ENCODE results near the gene APOBEC3F. TPM values are rescaled to one million over a fixed set of nuclear protein-coding genes. Genes with fewer than 3 reads are reported as not detected.

Gene APOBEC3F
- total RNA-seq, 1 experiment from 2014 or later, result 28.3 TPM

- H3K4me3 ChIP-seq, result 0 out of 2 replicates have a peak overlapping the region, but pooled peaks have one; percentile 1
- TF ChIP-seq, protein P1, sequence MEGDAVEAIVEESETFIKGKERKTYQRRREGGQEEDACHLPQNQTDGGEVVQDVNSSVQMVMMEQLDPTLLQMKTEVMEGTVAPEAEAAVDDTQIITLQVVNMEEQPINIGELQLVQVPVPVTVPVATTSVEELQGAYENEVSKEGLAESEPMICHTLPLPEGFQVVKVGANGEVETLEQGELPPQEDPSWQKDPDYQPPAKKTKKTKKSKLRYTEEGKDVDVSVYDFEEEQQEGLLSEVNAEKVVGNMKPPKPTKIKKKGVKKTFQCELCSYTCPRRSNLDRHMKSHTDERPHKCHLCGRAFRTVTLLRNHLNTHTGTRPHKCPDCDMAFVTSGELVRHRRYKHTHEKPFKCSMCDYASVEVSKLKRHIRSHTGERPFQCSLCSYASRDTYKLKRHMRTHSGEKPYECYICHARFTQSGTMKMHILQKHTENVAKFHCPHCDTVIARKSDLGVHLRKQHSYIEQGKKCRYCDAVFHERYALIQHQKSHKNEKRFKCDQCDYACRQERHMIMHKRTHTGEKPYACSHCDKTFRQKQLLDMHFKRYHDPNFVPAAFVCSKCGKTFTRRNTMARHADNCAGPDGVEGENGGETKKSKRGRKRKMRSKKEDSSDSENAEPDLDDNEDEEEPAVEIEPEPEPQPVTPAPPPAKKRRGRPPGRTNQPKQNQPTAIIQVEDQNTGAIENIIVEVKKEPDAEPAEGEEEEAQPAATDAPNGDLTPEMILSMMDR (conservative IDR thresholded peaks at IDR 0.05), result no peak
- TF ChIP-seq EZH2 (IDR thresholded peaks at IDR 0.05; ENCODE audit: low read depth), result no peak
- H3K27me3 ChIP-seq (ENCODE audit: insufficient read depth, low read depth), result no peaks in the 10 kb centered on the region
- H3K27ac ChIP-seq, result peak overlapping the region; percentile 60
- no peak for DNase-seq
- H3K9me3 ChIP-seq (ENCODE audit: insufficient read depth, low read depth), result no peaks in the 10 kb centered on the region
- H3K4me2 ChIP-seq, result peak overlapping the region; percentile 54
- peaks cover 84% of the 10 kb centered on the region for H3K4me1 ChIP-seq (replicated peaks; ENCODE audit: insufficient read depth)
- H3K36me3 ChIP-seq (ENCODE audit: low read depth), result no peaks in the 10 kb centered on the region
- H3K79me2 ChIP-seq (ENCODE audit: low read depth), result no peaks in the 10 kb centered on the region
- H4K20me1 ChIP-seq (ENCODE audit: insufficient read depth), result no peaks in the 10 kb centered on the region
- BruUV-seq (replicated peaks), result no TSS peak
- intact Hi-C loops (cut with micrococcal nuclease; ENCODE audit: unreplicated experiment), result loop anchor here (2.0 kb wide), 1 partner anchor 25 kb away; no protein-coding TSS in a partner anchor
- ChIA-PET CTCF (interaction anchor here (0.6 kb wide), 1 partner anchor 14 kb away, joined by 3 read pairs; the partner anchor contains the start of gene APOBEC3G), POLR2A (ENCODE audit: unreplicated experiment) (no interaction called here)
- peaks cover 41% of the 10 kb centered on the region for H3F3A ChIP-seq (ENCODE audit: insufficient read depth, low read depth)
- no peak overlapping the region for H2AFZ ChIP-seq
- H3K9me2 ChIP-seq (ENCODE audit: insufficient read depth), result no peaks in the 10 kb centered on the region
These were observed 50.7 kb downstream of the APOBEC3F start for GRCh38 chr22:39091126-39092081.

DNA sequence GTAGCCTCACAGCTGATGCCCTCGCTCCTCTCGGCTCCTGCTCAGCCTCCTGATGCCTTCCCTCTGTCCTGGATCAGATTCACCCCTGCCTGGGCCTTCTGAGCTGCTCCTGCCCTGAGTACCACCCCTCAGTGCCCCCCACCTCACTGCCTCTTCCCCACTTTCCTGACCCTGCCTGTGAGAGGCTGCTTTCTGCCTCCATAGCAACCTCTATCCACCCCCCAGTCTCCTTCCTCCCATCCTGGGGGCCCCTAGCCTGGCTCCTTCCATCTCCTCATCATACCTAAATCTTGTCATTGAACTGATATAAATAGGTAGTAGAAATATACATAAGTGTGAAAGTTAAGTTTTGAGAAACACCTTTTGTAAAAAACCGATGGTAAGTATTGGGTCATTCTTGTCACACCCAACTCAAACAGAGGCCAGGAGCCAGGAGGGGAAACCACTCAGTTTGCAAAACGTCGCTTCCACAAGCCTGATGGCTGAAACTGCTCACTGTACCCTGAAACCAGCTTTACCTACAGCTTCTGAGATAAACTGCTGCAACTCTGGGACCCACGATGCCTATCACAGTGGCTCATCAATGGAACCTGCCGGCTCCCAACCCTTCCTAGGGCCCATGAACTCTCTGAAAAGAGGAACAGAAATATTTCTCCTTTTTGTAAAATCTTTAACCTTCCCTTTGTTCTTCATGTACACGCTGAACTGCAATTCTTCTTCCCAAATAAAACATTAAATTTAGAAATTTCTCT, 51.6 kb downstream of the APOBEC3F start:
- BruUV-seq (replicated peaks), result no TSS peak
- Histone ChIP-seq H3K4me1 (replicated peaks; ENCODE audit: insufficient read depth) (peaks cover 92% of the 10 kb centered on the region), H4K20me1 (ENCODE audit: insufficient read depth) (no peaks in the 10 kb centered on the region), H3K4me2 (peak overlapping the region; percentile 54), H3K36me3 (ENCODE audit: low read depth) (no peaks in the 10 kb centered on the region), H3K27me3 (ENCODE audit: insufficient read depth, low read depth) (no peaks in the 10 kb centered on the region), H3K27ac (peak overlapping the region; percentile 60), H2AFZ (no peak overlapping the region), H3F3A (ENCODE audit: insufficient read depth, low read depth) (peaks cover 42% of the 10 kb centered on the region), H3K4me3 (no peak overlapping the region), H3K79me2 (ENCODE audit: low read depth) (no peaks in the 10 kb centered on the region), H3K9me3 (ENCODE audit: insufficient read depth, low read depth) (no peaks in the 10 kb centered on the region), H3K9me2 (ENCODE audit: insufficient read depth) (no peaks in the 10 kb centered on the region)
- ChIA-PET CTCF (no interaction called here), POLR2A (ENCODE audit: unreplicated experiment) (no interaction called here)
- intact Hi-C loops (cut with micrococcal nuclease; ENCODE audit: unreplicated experiment), result no loop called here
- DNase-seq, result no peak
- TF ChIP-seq, protein P1 (conservative IDR thresholded peaks at IDR 0.05), result no peak
- no peak for TF ChIP-seq EZH2 (IDR thresholded peaks at IDR 0.05; ENCODE audit: low read depth)

DNA sequence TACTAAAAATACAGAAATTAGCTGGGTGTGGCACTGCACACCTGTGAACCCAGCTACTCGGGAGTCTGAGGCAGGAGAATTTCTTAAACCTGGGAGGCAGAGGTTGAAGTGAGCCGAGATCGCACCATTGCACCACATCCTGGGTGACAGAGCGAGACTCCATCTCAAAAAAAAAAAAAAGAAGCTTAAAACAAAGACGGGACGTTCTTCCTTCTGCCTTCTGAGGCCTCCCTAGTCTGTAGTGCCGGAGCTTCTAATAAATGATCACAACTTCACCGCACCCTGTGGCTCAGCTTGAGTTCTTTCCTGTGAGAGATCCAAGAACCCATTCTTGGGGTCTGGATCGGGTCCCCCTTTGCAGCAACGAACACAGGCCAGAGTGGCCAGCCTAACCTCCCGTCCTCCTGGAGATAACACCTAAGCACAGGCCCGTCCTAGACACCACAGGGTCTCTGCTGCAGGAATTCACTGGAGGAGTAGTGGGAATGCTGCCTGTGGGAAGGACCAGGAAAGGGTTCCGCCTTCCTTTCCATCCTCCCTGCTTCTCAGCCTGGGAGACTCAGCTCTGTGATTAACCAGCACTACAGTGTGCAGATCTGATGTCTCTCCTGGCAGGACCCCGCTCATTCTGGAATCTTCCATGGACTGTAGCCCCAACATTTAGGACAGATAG, 54.2 kb downstream of the APOBEC3F start:
- peak overlapping the region; percentile 7; the same call in 1 of the 2 replicates for H3K4me2 ChIP-seq
- peaks cover 48% of the 10 kb centered on the region for H3F3A ChIP-seq (ENCODE audit: insufficient read depth, low read depth)
- intact Hi-C loops (cut with micrococcal nuclease; ENCODE audit: unreplicated experiment), result loop anchor here (5.0 kb wide), 1 partner anchor 73 kb away; the partner anchor contains the start of gene APOBEC3D
- H3K27me3 ChIP-seq (ENCODE audit: insufficient read depth, low read depth), result no peaks in the 10 kb centered on the region
- no peaks in the 10 kb centered on the region for H3K79me2 ChIP-seq (ENCODE audit: low read depth)
- ChIA-PET CTCF (interaction anchor here (0.6 kb wide), 1 partner anchor 357 kb away, joined by 3 read pairs; no protein-coding TSS in a partner anchor), POLR2A (ENCODE audit: unreplicated experiment) (no interaction called here)
- H3K4me1 ChIP-seq (replicated peaks; ENCODE audit: insufficient read depth), result peaks cover 87% of the 10 kb centered on the region
- no peak overlapping the region for H3K27ac ChIP-seq
- no peaks in the 10 kb centered on the region for H4K20me1 ChIP-seq (ENCODE audit: insufficient read depth)
- BruUV-seq (replicated peaks), result no TSS peak
- no peaks in the 10 kb centered on the region for H3K9me2 ChIP-seq (ENCODE audit: insufficient read depth)
- no peak overlapping the region for H2AFZ ChIP-seq
- no peaks in the 10 kb centered on the region for H3K9me3 ChIP-seq (ENCODE audit: insufficient read depth, low read depth)
- DNase-seq, result no peak
- H3K36me3 ChIP-seq (ENCODE audit: low read depth), result no peaks in the 10 kb centered on the region
- no peak for TF ChIP-seq EZH2 (IDR thresholded peaks at IDR 0.05; ENCODE audit: low read depth)
- TF ChIP-seq, protein P1 (conservative IDR thresholded peaks at IDR 0.05), result no peak
- no peak overlapping the region for H3K4me3 ChIP-seq

All from PC-9 (cell line).